Endothelial cell of umbilical vein (primary cell): ENCODE results near the gene OGFOD2.

ENCODE experiments used
- CTCF ChIP-seq, 2 donors: IDR thresholded peaks; 1 replicate in 1 of 2; 2 replicates in 1 of 2; pipeline ENCODE4 v1.5.1; 2011; ENCODE audit warnings: low read length in 2 of 2, mild to moderate bottlenecking in 2 of 2, moderate library complexity in 2 of 2, control low read depth in 1 of 2, inconsistent platforms in 1 of 2, low read depth in 1 of 2; ENCODE audit not compliant: insufficient read depth in 1 of 2; ENCODE audit errors: extremely low read depth in 1 of 2
- EZH2 ChIP-seq: IDR thresholded peaks from 2 replicates; pipeline ENCODE4 v1.6.1; 2012; ENCODE audit warnings: borderline replicate concordance, low read depth, mild to moderate bottlenecking, moderate library complexity, low read length, inconsistent platforms; ENCODE audit not compliant: severe bottlenecking
- FOS ChIP-seq: IDR thresholded peaks from 2 replicates; pipeline ENCODE4 v1.6.1; 2011; ENCODE audit warnings: mild to moderate bottlenecking, low read length, moderate library complexity, borderline replicate concordance; ENCODE audit not compliant: insufficient read depth
- JUN ChIP-seq: IDR thresholded peaks from 2 replicates; pipeline ENCODE4 v1.6.1; 2011; ENCODE audit warnings: borderline replicate concordance, low read depth; ENCODE audit not compliant: insufficient read length, insufficient read depth
- MAX ChIP-seq: IDR thresholded peaks from 2 replicates; pipeline ENCODE4 v1.6.1; 2011; ENCODE audit not compliant: insufficient read depth, insufficient read length
- POLR2A ChIP-seq: IDR thresholded peaks from 2 replicates; pipeline ENCODE4 v1.6.1; 2012; ENCODE audit warnings: low read depth, mild to moderate bottlenecking, control low read depth, low read length
- POLR2AphosphoS5 ChIP-seq: IDR thresholded peaks from 2 replicates; pipeline ENCODE4 v1.6.1; 2012; ENCODE audit warnings: low read depth, mild to moderate bottlenecking, control low read depth, low read length, moderate library complexity; ENCODE audit not compliant: insufficient read depth

DNA sequence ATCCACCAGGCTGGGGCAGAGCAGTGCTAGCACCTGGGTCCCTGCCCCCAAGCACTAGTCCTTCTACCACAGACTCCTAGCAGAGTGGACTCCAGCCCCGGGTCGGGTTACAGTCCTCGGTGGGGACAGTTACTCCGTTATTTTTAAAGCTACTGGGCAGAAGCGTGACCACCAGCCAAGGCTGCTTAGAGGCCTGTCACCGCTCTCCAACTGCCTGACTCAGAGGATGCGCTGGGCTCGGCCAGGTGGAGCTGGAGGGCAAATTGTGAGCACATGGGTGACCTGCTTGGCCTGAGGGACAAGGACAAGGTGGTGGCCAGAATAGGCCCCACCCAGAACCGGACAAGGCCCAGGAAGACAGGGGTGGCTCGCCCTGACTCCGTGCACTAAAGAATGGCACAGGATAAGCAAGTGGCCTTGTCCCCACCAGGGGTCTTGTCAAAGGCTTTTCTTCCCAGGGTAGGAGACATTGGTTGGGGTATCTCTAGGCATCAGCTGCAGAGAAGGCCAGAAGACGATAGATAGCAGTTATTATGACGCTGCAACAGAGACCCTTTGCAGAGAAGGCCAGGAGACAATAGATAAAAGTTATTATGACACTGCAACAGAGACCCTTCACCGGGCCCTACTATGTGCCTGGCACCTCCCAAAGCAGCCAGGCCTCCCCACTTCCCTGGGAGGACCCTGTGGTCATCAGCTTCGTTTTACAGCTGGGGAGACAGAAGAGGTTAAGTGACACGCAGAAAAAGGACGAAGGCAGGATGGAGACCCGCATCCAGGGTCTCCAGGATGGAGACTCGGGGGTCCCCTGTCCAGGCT lies 10.4 kb upstream of the OGFOD2 start:
- TF ChIP-seq POLR2A (no peak), MAX (no peak), JUN (no peak), FOS (no peak), CTCF (IDR thresholded peaks at IDR 0.05; ENCODE audit: extremely low read depth in 1 of 2, insufficient read depth in 1 of 2, low read depth in 1 of 2, low read length in 2 of 2) (no peak), POLR2AphosphoS5 (no peak), EZH2 (no peak)
